Uterus (tissue), 2 donors: Measurements from ENCODE around the gene FADS3.

Experiments
- CTCF ChIP-seq, 4 experiments: fragments of 200-600 bp in 2 of 4; fragments of 450-650 bp in 2 of 4; sonication (generic) in 2 of 4; IDR thresholded peaks; one replicate each; pipeline ENCODE4 v1.5.1; 2016 to 2019; ENCODE audit warnings: antibody characterized with exemption in 4 of 4, mild to moderate bottlenecking in 2 of 4, moderate library complexity in 1 of 4
- POLR2A ChIP-seq, 2 donors: fragments of 450-650 bp; IDR thresholded peaks; one replicate each; pipeline ENCODE4 v1.6.1; 2016; ENCODE audit warnings: antibody characterized with exemption in 2 of 2, mild to moderate bottlenecking in 1 of 2, moderate library complexity in 1 of 2

DNA sequence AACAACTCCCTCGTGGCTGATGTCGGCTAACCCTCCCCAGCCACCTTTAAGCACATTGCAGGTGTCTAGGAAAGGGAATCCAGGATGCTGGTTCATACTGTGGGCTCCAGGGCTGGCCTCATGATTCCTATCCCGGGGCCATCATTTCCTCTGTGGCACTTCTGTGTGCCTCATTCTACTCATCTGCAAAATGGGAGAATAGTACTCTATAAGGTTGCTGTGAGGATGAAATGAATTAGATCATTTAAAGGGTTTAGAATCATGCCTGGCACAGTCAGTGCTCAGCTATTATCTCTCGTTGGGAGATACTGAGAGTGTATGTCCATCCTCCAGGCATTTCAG lies 4.3 kb upstream of the FADS3 start:
- TF ChIP-seq CTCF (IDR thresholded peaks at IDR 0.05) = no peak
- no peak for TF ChIP-seq POLR2A (IDR thresholded peaks at IDR 0.05)
